Measurements from ENCODE around the gene MYMK. TPM values are rescaled to one million over a fixed set of nuclear protein-coding genes. Genes with fewer than 3 reads are reported as not detected.

The MYMK gene
- total and polyA plus RNA-seq, 2 of the 8 experiments (the other 6 are each of a cell fraction or from before 2014, with no cell fraction given): not detected

DNA sequence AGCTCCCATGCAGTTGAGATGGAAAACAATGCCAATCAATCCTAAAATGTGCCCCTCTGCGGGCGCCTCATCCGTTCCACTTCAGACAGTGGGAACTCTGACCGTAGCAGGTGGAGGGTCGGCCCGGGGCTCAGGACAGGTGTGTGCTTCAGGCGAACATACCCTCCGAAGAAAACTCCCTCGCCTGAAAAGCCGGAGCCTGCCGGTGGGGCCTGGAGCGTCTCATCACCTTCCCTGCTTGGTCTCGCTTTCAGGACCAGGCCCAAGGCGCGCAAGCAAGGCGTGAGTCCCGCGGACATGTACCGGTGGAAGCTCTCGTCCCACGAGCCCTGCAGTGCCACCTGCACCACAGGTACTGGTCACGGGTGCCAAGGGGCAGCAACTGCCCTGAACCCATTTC, 36.2 kb upstream of the MYMK start:
- H3K4ac ChIP-seq (replicated peaks; ENCODE audit: insufficient read length, low read depth, low read length): peak overlapping the region; percentile 69
- no peak overlapping the region for H3K18ac ChIP-seq (ENCODE audit: extremely low read depth, low read length)
- peaks cover 9 to 19% (median 11%) of the 10 kb centered on the region in 4 experiments; a peak in 6 of 7 replicates for H3K4me1 ChIP-seq (replicated peaks in 1 of 4; ENCODE audit: control insufficient read depth in 3 of 4, insufficient read depth in 4 of 4, low read length in 3 of 4)
- H3K23me2 ChIP-seq (ENCODE audit: low read depth, low read length): no peaks in the 10 kb centered on the region
- no peak overlapping the region for H3K9ac ChIP-seq (replicated peaks in 1 of 4; ENCODE audit: extremely low read depth in 1 of 4, low read depth in 3 of 4, low read length in 3 of 4)
- no peaks in the 10 kb centered on the region for H3K36me3 ChIP-seq (ENCODE audit: control insufficient read depth in 2 of 4, insufficient read depth in 4 of 4, low read length in 3 of 4)
- H2BK5ac ChIP-seq (ENCODE audit: low read depth, low read length): no peak overlapping the region
- no peak overlapping the region for H2BK120ac ChIP-seq (replicated peaks; ENCODE audit: low read depth, low read length)
- no peak overlapping the region for H4K5ac ChIP-seq (ENCODE audit: insufficient read length, low read depth, low read length)
- POLR2A ChIA-PET (ENCODE audit: partially characterized antibody): interaction anchor here (0.9 to 1.2 kb wide), 3 partner anchors 22 to 146 kb away, joined by 3 read pairs; no protein-coding TSS in a partner anchor
- 91% methylated on average over 21 of the region's 22 CpGs; no CpG with 5 or more reads in 1 of the 2 experiments for WGBS, 2 experiments (ENCODE audit: extremely low coverage in 1 of 2, insufficient coverage in 1 of 2, insufficient read length in 1 of 2, insufficient replicate concordance in 2 of 2, low coverage in 1 of 2, low lambda C conversion rate in 2 of 2, missing lambda C conversion rate in 1 of 2)
- H2BK12ac ChIP-seq (ENCODE audit: low read depth, low read length): no peak overlapping the region
- no peak overlapping the region for H2AK5ac ChIP-seq (ENCODE audit: low read depth, low read length)
- no peak overlapping the region for H3K14ac ChIP-seq (ENCODE audit: insufficient read length)
- no peaks in the 10 kb centered on the region; the same call in 1 of the 2 replicates for H3K79me1 ChIP-seq (ENCODE audit: low read depth, low read length)
- H3K79me2 ChIP-seq (ENCODE audit: control insufficient read depth in 1 of 2, insufficient read depth in 2 of 2, low read length in 2 of 2): no peaks in the 10 kb centered on the region
- no peak for FAIRE-seq
- no peak overlapping the region for H2BK15ac ChIP-seq (ENCODE audit: low read length)
- CTCF ChIA-PET (ENCODE audit: partially characterized antibody): interaction anchor here (0.8 to 1.4 kb wide), 7 partner anchors 10 to 182 kb away, joined by 3 to 6 read pairs (median 3); no protein-coding TSS in a partner anchor
- H3K27me3 ChIP-seq (replicated peaks in 1 of 4; ENCODE audit: control insufficient read depth in 3 of 4, extremely low read depth in 1 of 4, insufficient read depth in 3 of 4, low read length in 3 of 4): no peaks in the 10 kb centered on the region; a peak in 1 of 7 replicates
- no peak overlapping the region for H3K56ac ChIP-seq (replicated peaks; ENCODE audit: insufficient read length, low read depth, low read length)
- H3K23ac ChIP-seq (ENCODE audit: insufficient read length): no peak overlapping the region
- H3K27ac ChIP-seq (ENCODE audit: low read depth, low read length): no peak overlapping the region
- no peaks in the 10 kb centered on the region for H3K9me3 ChIP-seq (ENCODE audit: insufficient read depth in 2 of 2, low read depth in 1 of 2, low read length in 1 of 2)
- no peak overlapping the region for H2BK20ac ChIP-seq (ENCODE audit: low read length)
- no peak overlapping the region for H3K4me3 ChIP-seq (ENCODE audit: extremely low read depth in 1 of 4, insufficient read depth in 2 of 4, low read depth in 3 of 4, low read length in 4 of 4)
- DNase-seq (ENCODE audit: low read depth in 1 of 2, low spot score in 2 of 2): no peak
- peak overlapping the region; percentile 40 for H4K91ac ChIP-seq (replicated peaks; ENCODE audit: insufficient read length, low read length)
- H4K20me1 ChIP-seq (replicated peaks in 1 of 2; ENCODE audit: control insufficient read depth in 1 of 2, insufficient read depth in 2 of 2, low read length in 2 of 2): no peaks in the 10 kb centered on the region
- no peak overlapping the region for H4K8ac ChIP-seq (ENCODE audit: extremely low read depth, insufficient read depth, low read length)
- no peak overlapping the region for H3K4me2 ChIP-seq (ENCODE audit: insufficient read depth in 1 of 2, low read depth in 2 of 2, low read length in 2 of 2)
- no peak overlapping the region for H2AFZ ChIP-seq (ENCODE audit: low read length)
- TF ChIP-seq PHF8 (conservative IDR thresholded peaks at IDR 0.05; ENCODE audit: low read depth, low read length) (no peak), SP2 (IDR thresholded peaks at IDR 0.05; ENCODE audit: low read length) (no peak), MAFK (IDR thresholded peaks at IDR 0.05; ENCODE audit: low read depth, low read length) (no peak), CHD1 (IDR thresholded peaks at IDR 0.05; ENCODE audit: low read depth, low read length) (no peak), RAD21 (IDR thresholded peaks at IDR 0.05 in 1 of 2, conservative IDR thresholded peaks at IDR 0.05 in 1 of 2; ENCODE audit: low read depth in 2 of 2, low read length in 2 of 2) (no peak), SIN3A (conservative IDR thresholded peaks at IDR 0.05 in 1 of 2, IDR thresholded peaks at IDR 0.05 in 1 of 2; ENCODE audit: low read depth in 1 of 2, low read length in 2 of 2) (no peak), KDM1A (IDR thresholded peaks at IDR 0.05; ENCODE audit: borderline replicate concordance, low read length) (no peak), TEAD4 (IDR thresholded peaks at IDR 0.05; ENCODE audit: low read depth, low read length) (no peak), BACH1 (IDR thresholded peaks at IDR 0.05; ENCODE audit: low read length) (no peak), KDM4A (IDR thresholded peaks at IDR 0.05; ENCODE audit: low read depth, low read length, severe bottlenecking) (no peak), FOSL1 (IDR thresholded peaks at IDR 0.05; ENCODE audit: insufficient read depth, low read depth, low read length) (no peak), TBP (IDR thresholded peaks at IDR 0.05; ENCODE audit: low read depth, low read length) (no peak), EZH2 (IDR thresholded peaks at IDR 0.05; ENCODE audit: low read depth, low read length, severe bottlenecking) (no peak), NANOG (IDR thresholded peaks at IDR 0.05; ENCODE audit: insufficient read depth, low read depth, low read length, poor library complexity, severe bottlenecking) (no peak)
